Stomach smooth muscle (tissue), 2 donors: ENCODE results near the gene RNU7-1.

Source experiments
- H3K27ac ChIP-seq: one replicate; pipeline ENCODE4 v1.7.0; 2013; ENCODE audit warnings: mild to moderate bottlenecking, low read length, inconsistent platforms
- H3K27me3 ChIP-seq, 2 donors: one replicate each; pipeline ENCODE4 v1.7.0; 2013; ENCODE audit warnings: low read length in 2 of 2; ENCODE audit not compliant: insufficient read depth in 2 of 2, control insufficient read depth in 1 of 2
- H3K36me3 ChIP-seq, 2 donors: one replicate each; pipeline ENCODE4 v1.7.0; 2013; ENCODE audit warnings: low read length in 2 of 2; ENCODE audit not compliant: control insufficient read depth in 2 of 2, insufficient read depth in 2 of 2
- H3K4me1 ChIP-seq: one replicate; pipeline ENCODE4 v1.7.0; 2013; ENCODE audit warnings: low read length; ENCODE audit not compliant: control insufficient read depth, insufficient read depth
- H3K4me3 ChIP-seq, 2 donors: one replicate each; pipeline ENCODE4 v1.7.0; 2013; ENCODE audit warnings: low read length in 2 of 2
- H3K9ac ChIP-seq, 2 donors: one replicate each; pipeline ENCODE4 v1.7.0; 2013; ENCODE audit warnings: low read length in 2 of 2, mild to moderate bottlenecking in 1 of 2
- H3K9me3 ChIP-seq, 2 donors: one replicate each; pipeline ENCODE4 v1.7.0; 2013; ENCODE audit warnings: low read length in 2 of 2; ENCODE audit not compliant: control insufficient read depth in 2 of 2
- donor health status: healthy.
- donor health status: Pancreatic carcinoma.

The RNU7-1 gene

DNA sequence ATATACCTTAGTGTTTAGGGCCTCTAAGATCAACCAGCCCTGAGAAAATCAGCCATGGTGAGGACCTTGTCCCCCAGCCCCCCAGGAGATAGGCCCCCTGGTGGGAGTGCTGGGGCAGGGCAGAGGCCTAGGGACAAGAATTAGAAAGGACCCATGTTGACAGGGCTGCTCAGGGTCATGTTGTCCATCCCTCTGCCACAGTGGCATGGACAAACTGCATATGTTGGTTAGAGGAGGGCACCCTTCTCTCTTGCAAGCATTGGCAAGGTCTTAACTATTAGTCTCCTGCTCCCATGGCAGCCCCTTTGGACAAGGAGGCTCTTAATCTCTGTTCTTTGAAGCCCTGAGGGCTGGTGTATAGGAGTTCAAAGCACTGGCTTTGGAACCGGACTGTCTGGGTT lies 6.8 kb downstream of the RNU7-1 start:
- H3K4me3 ChIP-seq, result no peak overlapping the region

DNA sequence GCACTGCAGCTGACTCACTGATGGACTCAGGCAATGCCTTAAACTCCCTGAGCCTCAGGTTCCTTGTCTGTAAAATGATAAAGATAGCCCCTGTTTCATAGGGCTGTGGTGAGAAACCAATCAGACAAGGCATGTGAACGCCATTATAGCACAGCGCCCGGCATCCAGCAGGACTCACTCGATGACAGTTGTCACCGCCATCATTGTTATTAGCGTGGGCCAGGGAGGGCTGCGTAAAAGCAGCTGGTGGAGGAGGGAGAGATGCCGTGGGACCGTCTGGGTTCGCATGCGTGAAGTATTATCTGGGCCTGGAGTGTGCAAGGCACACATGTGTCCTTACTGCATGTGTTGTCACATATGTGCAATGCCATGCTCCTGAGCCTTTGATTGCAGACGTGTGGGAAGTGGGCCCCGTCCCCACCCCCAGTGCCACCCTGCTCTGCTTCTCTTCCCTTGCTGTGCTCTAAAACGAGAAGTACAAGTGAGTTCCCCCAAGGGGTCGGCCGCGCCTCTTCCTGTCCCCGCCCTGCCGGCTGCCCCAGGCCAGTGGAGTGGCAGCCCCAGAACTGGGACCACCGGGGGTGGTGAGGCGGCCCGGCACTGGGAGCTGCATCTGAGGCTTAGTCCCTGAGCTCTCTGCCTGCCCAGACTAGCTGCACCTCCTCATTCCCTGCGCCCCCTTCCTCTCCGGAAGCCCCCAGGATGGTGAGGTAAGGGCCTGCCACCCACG lies 7.4 kb downstream of the RNU7-1 start, which contains the start of gene PTPN6:
Gene PTPN6 (plus strand): TSS at position 546 of the 730 bp plus-strand sequence. CDS start 157 bp downstream, at position 703.
- Histone ChIP-seq H3K4me3 (peak within 1 kb of the TSS in 1 of 2 donors; percentile 49), H3K9me3 (no peaks in the 10 kb centered on the region), H3K36me3 (peaks cover 2 to 4% of the 10 kb centered on the region in 2 donors), H3K9ac (peak within 1 kb of the TSS in 1 of 2 donors; percentile 16), H3K27me3 (no peaks in the 10 kb centered on the region), H3K4me1 (peaks cover 12% of the 10 kb centered on the region), H3K27ac (no peak within 1 kb of the TSS)

More for the DNA sequence above, 6.8 kb downstream of the RNU7-1 start:
- Histone ChIP-seq H3K36me3 (peaks cover 2 to 9% of the 10 kb centered on the region in 2 donors), H3K4me1 (peaks cover 18% of the 10 kb centered on the region), H3K9ac (no peak overlapping the region), H3K27ac (no peak overlapping the region), H3K27me3 (no peaks in the 10 kb centered on the region), H3K9me3 (no peaks in the 10 kb centered on the region)

- Histone ChIP-seq H3K36me3 (peaks cover 0 to 4% of the 10 kb centered on the region in 2 donors), H3K9ac (peak overlapping the region in 1 of 2 donors; percentile 16), H3K27me3 (no peaks in the 10 kb centered on the region), H3K27ac (no peak overlapping the region), H3K4me3 (peak overlapping the region in 1 of 2 donors; percentile 49), H3K9me3 (no peaks in the 10 kb centered on the region), H3K4me1 (peaks cover 9% of the 10 kb centered on the region)
Observed at GRCh38 chr12:6951551-6952120, 8.0 kb downstream of the RNU7-1 start.

GRCh38 chr12:6952121-6952862 lies 8.7 kb downstream of the RNU7-1 start:
- Histone ChIP-seq H3K27ac (no peak overlapping the region), H3K4me1 (peaks cover 6% of the 10 kb centered on the region), H3K36me3 (peaks cover 0 to under 1% of the 10 kb centered on the region in 2 donors), H3K9ac (no peak overlapping the region), H3K9me3 (no peaks in the 10 kb centered on the region), H3K27me3 (no peaks in the 10 kb centered on the region), H3K4me3 (peak overlapping the region in 1 of 2 donors; percentile 49)

DNA sequence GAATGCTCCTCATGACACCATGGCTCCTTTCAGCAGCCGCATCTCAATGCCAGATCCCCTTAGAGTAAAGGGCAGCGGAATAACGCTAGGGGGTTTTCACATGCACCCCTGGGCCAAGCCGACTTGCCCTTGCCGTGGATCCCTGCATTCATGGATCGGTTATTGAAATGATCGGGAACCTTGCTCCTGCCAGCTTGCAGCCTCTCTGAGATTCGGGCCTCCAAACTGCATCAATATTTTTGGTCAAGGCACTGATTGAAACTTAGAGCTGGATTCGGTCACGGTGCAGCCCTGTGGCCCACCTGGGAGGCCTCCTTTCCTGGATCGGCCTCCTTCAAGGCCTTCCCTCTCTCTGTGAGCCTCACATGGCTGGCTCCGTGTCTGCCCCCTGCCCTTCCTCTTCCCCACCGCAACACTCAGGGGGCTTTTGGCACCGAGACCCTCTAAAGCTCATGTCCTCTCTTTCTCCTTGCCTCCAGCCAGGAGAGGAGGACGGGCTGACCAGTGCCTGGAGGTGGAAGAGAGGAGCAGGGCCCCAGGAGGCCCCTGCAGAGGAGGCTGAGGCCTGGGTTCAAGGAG lies 9.3 kb downstream of the RNU7-1 start:
- Histone ChIP-seq H3K4me3 (peak overlapping the region in 1 of 2 donors; percentile 49), H3K9ac (no peak overlapping the region), H3K4me1 (peaks cover 6% of the 10 kb centered on the region), H3K9me3 (no peaks in the 10 kb centered on the region), H3K36me3 (no peaks in the 10 kb centered on the region), H3K27me3 (no peaks in the 10 kb centered on the region), H3K27ac (peak overlapping the region; percentile 31)

- peak overlapping the region; percentile 31 for H3K27ac ChIP-seq
- H3K9ac ChIP-seq, result peak overlapping the region in 1 of 2 donors; percentile 29
- H3K9me3 ChIP-seq, result no peaks in the 10 kb centered on the region
- no peaks in the 10 kb centered on the region for H3K27me3 ChIP-seq
- H3K4me1 ChIP-seq, result peaks cover 6% of the 10 kb centered on the region
- H3K4me3 ChIP-seq, result peak overlapping the region in 1 of 2 donors; percentile 3
- H3K36me3 ChIP-seq, result no peaks in the 10 kb centered on the region
Observed at GRCh38 chr12:6953442-6954315, 10.1 kb downstream of the RNU7-1 start.

DNA sequence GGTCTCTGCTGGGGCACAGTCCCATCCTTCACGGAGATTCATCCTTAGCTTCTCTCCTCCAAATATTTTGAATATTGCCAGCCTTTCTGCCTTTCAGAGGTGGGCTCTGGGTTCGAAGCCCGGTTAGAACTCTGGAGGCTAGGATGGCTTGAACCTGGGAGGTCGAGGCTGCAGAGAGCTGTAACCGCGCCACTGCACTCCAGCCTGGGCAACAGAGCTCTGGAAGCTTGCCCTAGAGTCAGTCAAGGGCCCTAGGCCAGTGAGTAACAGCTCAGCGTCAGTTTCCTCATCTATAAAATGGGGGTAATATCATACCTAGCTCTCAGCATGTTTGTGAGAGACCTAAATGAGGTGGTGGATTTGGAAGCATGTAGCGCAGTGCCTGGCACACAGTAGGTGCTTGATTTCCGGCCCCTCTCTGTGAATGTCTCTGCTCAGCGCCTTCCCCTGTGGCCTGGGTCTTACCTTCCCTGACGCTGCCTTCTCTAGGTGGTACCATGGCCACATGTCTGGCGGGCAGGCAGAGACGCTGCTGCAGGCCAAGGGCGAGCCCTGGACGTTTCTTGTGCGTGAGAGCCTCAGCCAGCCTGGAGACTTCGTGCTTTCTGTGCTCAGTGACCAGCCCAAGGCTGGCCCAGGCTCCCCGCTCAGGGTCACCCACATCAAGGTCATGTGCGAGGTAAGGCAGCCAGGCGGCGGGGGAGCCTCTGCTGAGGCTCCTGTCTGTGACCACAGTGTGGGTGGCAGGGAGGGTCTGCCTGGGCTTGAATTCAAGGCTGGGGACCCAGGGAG lies 10.9 kb downstream of the RNU7-1 start:
- Histone ChIP-seq H3K4me3 (no peak overlapping the region), H3K9ac (peak overlapping the region in 1 of 2 donors; percentile 29), H3K27ac (no peak overlapping the region)

DNA sequence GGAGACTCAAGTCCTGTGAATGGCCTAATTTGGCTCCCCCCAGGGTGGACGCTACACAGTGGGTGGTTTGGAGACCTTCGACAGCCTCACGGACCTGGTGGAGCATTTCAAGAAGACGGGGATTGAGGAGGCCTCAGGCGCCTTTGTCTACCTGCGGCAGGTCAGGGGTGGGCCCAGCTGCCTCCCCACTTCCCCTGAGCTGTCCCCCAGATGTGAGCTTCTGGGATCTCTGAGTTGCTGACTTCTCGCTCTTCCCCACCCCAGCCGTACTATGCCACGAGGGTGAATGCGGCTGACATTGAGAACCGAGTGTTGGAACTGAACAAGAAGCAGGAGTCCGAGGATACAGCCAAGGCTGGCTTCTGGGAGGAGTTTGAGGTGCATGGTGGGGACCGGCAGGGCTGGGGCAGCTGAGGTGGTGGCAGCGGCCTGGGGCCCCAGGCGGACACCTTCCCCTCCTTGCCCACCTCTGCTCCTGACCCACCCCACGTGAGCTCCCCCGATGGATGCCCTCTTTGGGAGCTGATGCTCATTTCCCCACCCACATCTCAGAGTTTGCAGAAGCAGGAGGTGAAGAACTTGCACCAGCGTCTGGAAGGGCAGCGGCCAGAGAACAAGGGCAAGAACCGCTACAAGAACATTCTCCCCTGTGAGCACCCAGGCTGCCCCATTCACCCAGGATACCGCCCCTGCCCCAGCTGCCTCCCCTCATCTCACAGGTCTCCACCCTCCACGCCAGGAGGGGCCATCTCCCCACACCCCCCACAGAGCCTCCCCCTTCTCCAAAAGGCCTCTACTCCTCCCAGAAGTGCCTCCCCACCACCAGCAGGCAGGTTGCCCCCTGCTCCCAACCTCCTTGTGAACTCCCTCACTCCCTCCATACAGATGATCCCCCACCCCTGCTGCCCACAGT lies 11.7 kb downstream of the RNU7-1 start:
- no peaks in the 10 kb centered on the region for H3K36me3 ChIP-seq
- no peak overlapping the region for H3K27ac ChIP-seq
- peaks cover 8% of the 10 kb centered on the region for H3K4me1 ChIP-seq
- no peaks in the 10 kb centered on the region for H3K27me3 ChIP-seq
- H3K9ac ChIP-seq, result no peak overlapping the region
- no peak overlapping the region for H3K4me3 ChIP-seq
- H3K9me3 ChIP-seq, result no peaks in the 10 kb centered on the region

More for the DNA sequence above, 10.9 kb downstream of the RNU7-1 start:
- no peaks in the 10 kb centered on the region for H3K36me3 ChIP-seq
- H3K4me1 ChIP-seq, result peaks cover 6% of the 10 kb centered on the region
- H3K27me3 ChIP-seq, result no peaks in the 10 kb centered on the region
- no peaks in the 10 kb centered on the region for H3K9me3 ChIP-seq
